ENCODE data around the gene FAAP20.

The FAAP20 gene

GRCh38 chr1:2183937-2184334 is 10.6 kb downstream of the FAAP20 start:
- Histone ChIP-seq H3K9me3 (no peaks in the 10 kb centered on the region), H3K4me3 (ENCODE audit: low read depth, low read length) (no peak overlapping the region), H3K4me1 (no peaks in the 10 kb centered on the region; the same call in 1 of the 2 replicates), H3K36me3 (no peaks in the 10 kb centered on the region), H3K27me3 (no peaks in the 10 kb centered on the region)
- no peak for TF ChIP-seq CTCF (IDR thresholded peaks at IDR 0.05; ENCODE audit: low read depth, low read length)
- no peak for DNase-seq

- TF ChIP-seq CTCF (IDR thresholded peaks at IDR 0.05; ENCODE audit: low read depth, low read length) = no peak
- Histone ChIP-seq H3K4me3 (ENCODE audit: low read depth, low read length) (no peak overlapping the region), H3K4me1 (no peaks in the 10 kb centered on the region; the same call in 1 of the 2 replicates), H3K9me3 (no peaks in the 10 kb centered on the region), H3K27me3 (no peaks in the 10 kb centered on the region), H3K36me3 (no peaks in the 10 kb centered on the region)
- no peak for DNase-seq
Observed at GRCh38 chr1:2182376-2182775, 12.2 kb downstream of the FAAP20 start.

DNA sequence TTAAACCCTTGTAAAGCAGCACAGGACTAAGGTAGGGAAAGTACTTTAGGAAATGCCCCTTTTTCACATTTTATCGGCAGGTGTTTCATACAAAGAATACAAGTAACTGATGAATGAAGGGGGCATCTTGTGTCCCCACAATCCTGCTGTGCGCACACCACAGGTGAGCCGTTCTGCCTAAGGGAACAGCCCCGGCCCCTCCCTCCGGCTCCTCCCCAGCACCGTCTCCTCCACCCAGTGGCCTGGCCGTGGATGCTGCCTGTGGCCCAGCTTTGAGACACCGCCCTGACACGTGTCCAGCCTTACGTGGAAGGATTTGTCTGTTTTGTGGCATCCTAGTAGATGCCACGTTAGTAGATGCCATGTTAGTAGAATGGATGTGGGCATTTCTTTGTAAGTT is 12.8 kb downstream of the FAAP20 start:
- H3K9me3 ChIP-seq = no peaks in the 10 kb centered on the region
- TF ChIP-seq CTCF (IDR thresholded peaks at IDR 0.05; ENCODE audit: low read depth, low read length) = no peak
- no peaks in the 10 kb centered on the region for H3K27me3 ChIP-seq
- no peak for DNase-seq
- H3K36me3 ChIP-seq = no peaks in the 10 kb centered on the region
- no peak overlapping the region for H3K4me3 ChIP-seq (ENCODE audit: low read depth, low read length)
- H3K4me1 ChIP-seq = no peaks in the 10 kb centered on the region; the same call in 1 of the 2 replicates

DNA sequence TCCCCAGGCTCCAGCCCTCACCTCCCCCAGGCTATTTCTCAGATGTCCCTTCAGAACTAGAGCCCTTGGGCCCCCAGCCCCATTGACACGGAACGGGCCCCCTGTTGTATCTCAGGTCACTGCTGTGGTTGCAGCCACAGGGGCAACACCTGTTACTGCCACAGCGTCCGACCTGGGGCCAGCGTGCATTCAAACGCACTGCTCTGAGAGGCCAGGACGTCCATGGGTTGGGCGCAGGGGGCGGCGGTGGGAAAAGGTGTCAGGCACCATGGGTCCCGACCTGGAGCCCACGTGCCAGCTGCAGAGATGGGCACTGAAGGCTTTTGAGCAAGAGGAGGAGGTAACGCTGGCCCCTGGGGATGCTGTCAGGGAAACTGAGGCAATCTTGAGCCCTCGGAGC is 13.3 kb downstream of the FAAP20 start:
- no peaks in the 10 kb centered on the region for H3K27me3 ChIP-seq
- no peak for TF ChIP-seq CTCF (IDR thresholded peaks at IDR 0.05; ENCODE audit: low read depth, low read length)
- no peak overlapping the region for H3K4me3 ChIP-seq (ENCODE audit: low read depth, low read length)
- no peaks in the 10 kb centered on the region for H3K9me3 ChIP-seq
- no peaks in the 10 kb centered on the region; the same call in 1 of the 2 replicates for H3K4me1 ChIP-seq
- H3K36me3 ChIP-seq = no peaks in the 10 kb centered on the region
- no peak for DNase-seq

DNA sequence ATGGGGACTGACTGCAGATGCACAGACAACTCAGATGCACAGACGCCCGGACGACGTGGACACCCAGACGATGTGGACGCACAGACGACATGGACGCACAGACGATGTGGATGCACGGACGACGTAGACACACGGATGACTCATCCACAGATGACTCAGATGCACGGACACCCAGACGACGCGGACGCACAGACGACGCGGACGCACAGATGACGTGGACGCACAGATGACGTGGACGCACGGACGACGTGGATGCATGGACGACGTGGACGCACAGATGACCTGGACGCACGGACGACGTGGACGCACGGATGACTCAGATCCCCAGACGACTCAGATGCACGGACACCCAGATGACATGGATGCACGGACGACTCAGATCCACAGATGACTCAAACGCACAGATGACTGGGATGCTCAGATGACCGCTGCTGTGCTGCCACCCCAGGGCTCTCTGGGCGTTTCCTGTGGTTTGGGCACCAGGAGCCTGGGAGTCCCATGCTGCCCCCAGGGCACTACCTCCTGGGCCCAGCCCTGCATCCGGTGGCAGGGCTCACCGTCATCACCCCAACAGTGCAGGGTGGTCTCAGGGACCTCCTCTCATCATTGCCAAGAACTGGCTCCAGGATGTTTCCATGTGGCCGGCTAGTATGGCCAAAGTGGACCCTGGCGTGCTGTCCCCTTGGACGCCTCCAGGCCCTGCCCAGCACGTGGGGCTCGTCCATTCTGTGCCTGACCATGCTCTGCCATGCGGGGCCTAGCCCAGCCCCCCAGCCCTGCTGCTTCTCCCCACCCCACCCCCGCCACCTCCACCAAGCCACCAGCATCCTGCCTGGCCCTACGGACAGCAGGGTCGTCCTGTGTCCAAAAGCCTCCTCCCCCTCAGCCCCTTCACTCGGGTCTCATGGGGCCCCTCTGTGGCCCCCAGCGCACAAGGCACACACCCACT is 14.0 kb downstream of the FAAP20 start:
- Histone ChIP-seq H3K4me1 (no peaks in the 10 kb centered on the region; the same call in 1 of the 2 replicates), H3K9me3 (no peaks in the 10 kb centered on the region), H3K27me3 (no peaks in the 10 kb centered on the region), H3K4me3 (ENCODE audit: low read depth, low read length) (no peak overlapping the region), H3K36me3 (no peaks in the 10 kb centered on the region)
- TF ChIP-seq CTCF (IDR thresholded peaks at IDR 0.05; ENCODE audit: low read depth, low read length) = no peak
- no peak for DNase-seq
